HEK293 (cell line): Measurements from ENCODE around the gene HOXA4.
A peak's percentile ranks its signal among the peaks of the same experiment; 100 is the strongest.

ENCODE experiments used
- CTCF ChIA-PET: fragments of 350-600 bp; formaldehyde crosslinking; extraction: SDS; loops from one replicate; lab custom pipeline; 2021; ENCODE audit warnings: antibody characterized with exemption; lab: Yijun Ruan, JAX
- POLR2A ChIA-PET: fragments of 300-600 bp; formaldehyde crosslinking; extraction: SDS; loops from one replicate; lab custom pipeline; 2020; ENCODE audit warnings: antibody characterized with exemption, inconsistent platforms; lab: Yijun Ruan, JAX
- H3K27ac ChIP-seq: fragments of 200-500 bp; sonication (Bioruptor generic); 2 replicates; pipeline ENCODE4 v1.5.1; 2014; ENCODE audit warnings: low read depth, low read length, control low read depth, inconsistent platforms; ENCODE audit errors: extremely low read depth
- H3K36me3 ChIP-seq, 2 experiments: fragments of 200-500 bp in 1 of 2; sonication (Bioruptor generic) in 1 of 2; 1 replicate in 1 of 2; 2 replicates in 1 of 2; pipeline ENCODE4 v1.5.1; 2014 to 2017; ENCODE audit warnings: inconsistent platforms in 2 of 2, low read length in 2 of 2; ENCODE audit not compliant: control insufficient read depth in 2 of 2, insufficient read depth in 1 of 2
- H3K4me1 ChIP-seq: fragments of 200-500 bp; sonication (Bioruptor generic); 2 replicates; pipeline ENCODE4 v1.5.1; 2014; ENCODE audit warnings: mild to moderate bottlenecking, low read length, inconsistent platforms; ENCODE audit not compliant: control insufficient read depth, insufficient read depth
- H3K4me3 ChIP-seq: 2 replicates; pipeline ENCODE4 v1.5.1; 2011; ENCODE audit warnings: low read depth, mild to moderate bottlenecking, control low read depth, low read length, moderate library complexity
- H3K9me3 ChIP-seq: fragments of 200-500 bp; sonication (Bioruptor generic); 2 replicates; pipeline ENCODE4 v1.5.1; 2014; ENCODE audit warnings: low read depth, low read length, inconsistent platforms; ENCODE audit not compliant: control insufficient read depth, insufficient read depth
- ELK4 ChIP-seq: IDR thresholded peaks from 2 replicates; pipeline ENCODE4 v1.6.1; 2011; ENCODE audit warnings: mild to moderate bottlenecking, low read depth, low read length, borderline replicate concordance
- GLI4 ChIP-seq: fragments of 450-650 bp; formaldehyde crosslinking; IDR thresholded peaks from 2 replicates; pipeline ENCODE4 v1.5.1; 2016; ENCODE audit warnings: missing biosample characterization, missing genetic modification characterization
- MYNN ChIP-seq: fragments of 450-650 bp; formaldehyde crosslinking; IDR thresholded peaks from 2 replicates; pipeline ENCODE4 v1.5.1; 2016; ENCODE audit warnings: missing biosample characterization, missing genetic modification characterization, borderline replicate concordance
- PATZ1 ChIP-seq: fragments of 450-650 bp; formaldehyde crosslinking; IDR thresholded peaks from 2 replicates; pipeline ENCODE4 v1.5.1; 2016; ENCODE audit warnings: missing biosample characterization, missing genetic modification characterization
- PRDM6 ChIP-seq: fragments of 450-650 bp; formaldehyde crosslinking; IDR thresholded peaks from 2 replicates; pipeline ENCODE4 v1.5.1; 2017; ENCODE audit warnings: missing biosample characterization, missing genetic modification characterization
- YY1 ChIP-seq: fragments of 450-650 bp; formaldehyde crosslinking; IDR thresholded peaks from 2 replicates; pipeline ENCODE4 v1.5.1; 2018; ENCODE audit warnings: missing biosample characterization, missing genetic modification characterization
- YY2 ChIP-seq: fragments of 450-650 bp; formaldehyde crosslinking; IDR thresholded peaks from 2 replicates; pipeline ENCODE4 v1.5.1; 2016; ENCODE audit warnings: missing biosample characterization, missing genetic modification characterization
- ZBTB17 ChIP-seq: fragments of 450-650 bp; formaldehyde crosslinking; IDR thresholded peaks from 2 replicates; pipeline ENCODE4 v1.5.1; 2016; ENCODE audit warnings: missing biosample characterization, missing genetic modification characterization
- ZBTB20 ChIP-seq: fragments of 450-650 bp; formaldehyde crosslinking; IDR thresholded peaks from 2 replicates; pipeline ENCODE4 v1.5.1; 2016; ENCODE audit warnings: missing biosample characterization, missing genetic modification characterization
- ZBTB8A ChIP-seq: fragments of 450-650 bp; formaldehyde crosslinking; IDR thresholded peaks from 2 replicates; pipeline ENCODE4 v1.5.1; 2016; ENCODE audit warnings: missing biosample characterization, missing genetic modification characterization
- ZIC2 ChIP-seq: fragments of 450-650 bp; formaldehyde crosslinking; IDR thresholded peaks from 2 replicates; pipeline ENCODE4 v1.5.1; 2016; ENCODE audit warnings: missing biosample characterization, missing genetic modification characterization
- ZNF19 ChIP-seq: fragments of 450-650 bp; formaldehyde crosslinking; IDR thresholded peaks from 2 replicates; pipeline ENCODE4; 2016; ENCODE audit warnings: missing biosample characterization, missing genetic modification characterization, low read depth
- ZNF2 ChIP-seq: fragments of 450-650 bp; formaldehyde crosslinking; IDR thresholded peaks from 2 replicates; pipeline ENCODE4 v1.5.1; 2016; ENCODE audit warnings: missing biosample characterization, missing genetic modification characterization
- ZNF266 ChIP-seq: fragments of 450-650 bp; formaldehyde crosslinking; IDR thresholded peaks from 2 replicates; pipeline ENCODE4 v1.5.1; 2016; ENCODE audit warnings: missing biosample characterization, missing genetic modification characterization, low read depth
- ZNF280D ChIP-seq: fragments of 450-650 bp; formaldehyde crosslinking; IDR thresholded peaks from 2 replicates; pipeline ENCODE4 v1.5.1; 2016; ENCODE audit warnings: missing biosample characterization, missing genetic modification characterization
- ZNF335 ChIP-seq: fragments of 450-650 bp; formaldehyde crosslinking; conservative IDR thresholded peaks from 2 replicates; pipeline ENCODE4 v1.5.1; 2016; ENCODE audit warnings: missing biosample characterization, missing genetic modification characterization
- ZNF449 ChIP-seq: fragments of 450-650 bp; formaldehyde crosslinking; IDR thresholded peaks from 2 replicates; pipeline ENCODE4 v1.5.1; 2017; ENCODE audit warnings: missing biosample characterization, mild to moderate bottlenecking, missing genetic modification characterization, moderate library complexity
- ZNF501 ChIP-seq: fragments of 450-650 bp; formaldehyde crosslinking; IDR thresholded peaks from 2 replicates; pipeline ENCODE4 v1.5.1; 2016; ENCODE audit warnings: missing biosample characterization, missing genetic modification characterization
- ZNF548 ChIP-seq: fragments of 450-650 bp; formaldehyde crosslinking; IDR thresholded peaks from 2 replicates; pipeline ENCODE4 v1.5.1; 2016; ENCODE audit warnings: missing biosample characterization, missing genetic modification characterization
- ZNF561 ChIP-seq: fragments of 450-650 bp; IDR thresholded peaks from 2 replicates; pipeline ENCODE4 v1.5.1; 2018; ENCODE audit warnings: missing biosample characterization, missing genetic modification characterization, borderline replicate concordance
- ZNF600 ChIP-seq: fragments of 450-650 bp; formaldehyde crosslinking; IDR thresholded peaks from 2 replicates; pipeline ENCODE4 v1.5.1; 2016; ENCODE audit warnings: missing biosample characterization, missing genetic modification characterization
- ZNF654 ChIP-seq: fragments of 450-650 bp; formaldehyde crosslinking; IDR thresholded peaks from 2 replicates; pipeline ENCODE4 v1.5.1; 2016; ENCODE audit warnings: low read depth, missing biosample characterization, missing genetic modification characterization
- ZNF791 ChIP-seq: fragments of 450-650 bp; formaldehyde crosslinking; IDR thresholded peaks from 2 replicates; pipeline ENCODE4 v1.5.1; 2016; ENCODE audit warnings: missing biosample characterization, missing genetic modification characterization
- ZNF837 ChIP-seq: fragments of 450-650 bp; formaldehyde crosslinking; IDR thresholded peaks from 2 replicates; pipeline ENCODE4 v1.5.1; 2016; ENCODE audit warnings: missing biosample characterization, missing genetic modification characterization
- ZSCAN30 ChIP-seq: fragments of 450-650 bp; IDR thresholded peaks from 2 replicates; pipeline ENCODE4 v1.5.1; 2018; ENCODE audit warnings: missing biosample characterization, mild to moderate bottlenecking, missing genetic modification characterization, moderate library complexity

The HOXA4 gene

GRCh38 chr7:27160546-27161213, 30.1 kb upstream of the HOXA4 start (continued):
- TF ChIP-seq ZNF449 (tag by site-specific recombination) (peak; percentile 76; the same call in 1 of the 2 replicates), ZBTB8A (peak; percentile 95), ZNF335 (tag by site-specific recombination) (peak; percentile 64), ZNF501 (peak; percentile 24; the same call in 1 of the 2 replicates), YY2 (peak; percentile 62; the same call in 1 of the 2 replicates), MYNN (tag by site-specific recombination) (no peak), YY1 (tag by site-specific recombination) (peak; percentile 78), ZNF2 (0 out of 2 replicates have a peak, but pooled peaks have one; percentile 34), ZSCAN30 (tag by site-specific recombination) (peak; percentile 54; the same call in 1 of the 2 replicates), ZBTB17 (tag by site-specific recombination) (0 out of 2 replicates have a peak, but pooled peaks have one; percentile 34), ZNF561 (tag by site-specific recombination) (no peak), ZNF654 (tag by site-specific recombination) (peak; percentile 94), GLI4 (tag by site-specific recombination) (no peak)

- ChIA-PET POLR2A (interaction anchor here (0.6 to 4.1 kb wide), 9 partner anchors 10 to 877 kb away, joined by 3 to 42 read pairs (median 4); partner anchors contain the start of genes HOXA3, HOXA4, HOXA5 and HOXA6), CTCF (interaction anchor here (0.7 to 3.7 kb wide), 18 partner anchors 10 to 795 kb away, joined by 3 to 50 read pairs (median 6); partner anchors contain the start of genes HOXA5 and HOXA6)
- Histone ChIP-seq H3K9me3 (no peaks in the 10 kb centered on the region), H3K27ac (peak overlapping the region; percentile 100), H3K4me3 (peak overlapping the region; percentile 46), H3K4me1 (peaks cover 12% of the 10 kb centered on the region), H3K36me3 (peaks cover 18 to 24% of the 10 kb centered on the region in 2 experiments)
- peak; percentile 54; the same call in 1 of the 2 replicates for TF ChIP-seq ZNF2
- TF ChIP-seq ZNF19 (tag by site-specific recombination) = no peak
- TF ChIP-seq ZBTB17 (tag by site-specific recombination) = 0 out of 2 replicates have a peak, but pooled peaks have one; percentile 2
- no peak for TF ChIP-seq ZNF266
- TF ChIP-seq ELK4 = no peak
- no peak for TF ChIP-seq ZNF791 (tag by site-specific recombination)
- no peak for TF ChIP-seq ZNF280D
- no peak for TF ChIP-seq PATZ1 (tag by site-specific recombination)
- no peak for TF ChIP-seq ZNF548
- no peak for TF ChIP-seq PRDM6 (tag by site-specific recombination)
- TF ChIP-seq ZNF600 (tag by site-specific recombination) = peak; percentile 59
- no peak for TF ChIP-seq ZBTB20 (tag by site-specific recombination)
- no peak for TF ChIP-seq ZNF837 (tag by site-specific recombination)
- no peak for TF ChIP-seq MYNN (tag by site-specific recombination)
- no peak for TF ChIP-seq ZIC2 (tag by site-specific recombination)
Measured at GRCh38 chr7:27160145-27160545, 29.6 kb upstream of the HOXA4 start.
